Smooth muscle cell (in vitro differentiated cells): ENCODE data around the gene GALP. TPM values are rescaled to one million over a fixed set of nuclear protein-coding genes. Genes with fewer than 3 reads are reported as not detected.
"Not testable (repeated sequence)": the region's sequence is repeated elsewhere in the genome, so short reads cannot be mapped to it uniquely, and the experiment has no call there.

ENCODE experiments used
- DNase-seq: peaks from one replicate; lab custom pipeline; 2025; ENCODE audit not compliant: unreplicated experiment; lab: John Stamatoyannopoulos, UW
- H2AFZ ChIP-seq: fragments of 200-600 bp; sonication (generic); 2 replicates; pipeline ENCODE4 v1.6.0; 2016; ENCODE audit warnings: antibody characterized with exemption, low read depth, mild to moderate bottlenecking
- H3F3A ChIP-seq: fragments of 200-600 bp; sonication (generic); 2 replicates; pipeline ENCODE4 v1.6.0; 2017; ENCODE audit warnings: antibody characterized with exemption, low read depth
- H3K27ac ChIP-seq: fragments of 200-600 bp; sonication (generic); 2 replicates; pipeline ENCODE4 v1.5.1; 2016; ENCODE audit warnings: low read depth, mild to moderate bottlenecking
- H3K27me3 ChIP-seq: fragments of 200-600 bp; sonication (generic); 2 replicates; pipeline ENCODE4 v1.6.1; 2016; ENCODE audit warnings: low read depth, mild to moderate bottlenecking
- H3K36me3 ChIP-seq: fragments of 200-600 bp; sonication (generic); 2 replicates; pipeline ENCODE4 v1.5.1; 2016; ENCODE audit warnings: low read depth
- H3K4me1 ChIP-seq: fragments of 200-600 bp; sonication (generic); 2 replicates; pipeline ENCODE4 v1.5.1; 2016; ENCODE audit warnings: low read depth
- H3K4me2 ChIP-seq: fragments of 200-600 bp; sonication (generic); 2 replicates; pipeline ENCODE4 v1.6.0; 2016; ENCODE audit warnings: mild to moderate bottlenecking
- H3K4me3 ChIP-seq: fragments of 200-600 bp; sonication (generic); 2 replicates; pipeline ENCODE4 v1.5.1; 2016; ENCODE audit warnings: mild to moderate bottlenecking
- H3K79me2 ChIP-seq: fragments of 200-600 bp; sonication (generic); 2 replicates; pipeline ENCODE4 v1.6.0; 2016; ENCODE audit warnings: low read depth, mild to moderate bottlenecking
- H3K9ac ChIP-seq: fragments of 200-600 bp; sonication (generic); 2 replicates; pipeline ENCODE4 v1.6.0; 2016; ENCODE audit warnings: low read depth
- H3K9me3 ChIP-seq: fragments of 200-600 bp; sonication (generic); replicated peaks from 2 replicates; pipeline ENCODE4 v1.5.1; 2016; ENCODE audit warnings: low read depth
- H4K20me1 ChIP-seq: fragments of 200-600 bp; sonication (generic); 2 replicates; pipeline ENCODE4 v1.6.0; 2016; ENCODE audit warnings: low read depth
- CTCF ChIP-seq: fragments of 200-600 bp; sonication (generic); IDR thresholded peaks from 2 replicates; pipeline ENCODE4 v1.5.1; 2017; ENCODE audit warnings: borderline replicate concordance, mild to moderate bottlenecking, antibody characterized with exemption; ENCODE audit not compliant: insufficient read depth, poor library complexity, severe bottlenecking
- WGBS: methylation state at CpG from one replicate; pipeline ENCODE4 v1.1.7; 2016; ENCODE audit warnings: low lambda C conversion rate; 5-methylcytosine and 5-hydroxymethylcytosine counted together
- polyA plus RNA-seq: library from polyadenylated mRNA; unstranded; fragments of >200 nt; fragmentation: Nextera tagmentation; extraction: Ambion mirVana; gene quantifications from 2 replicates; pipeline ENCODE4 v1.2.1, GENCODE V29; 2016
- total RNA-seq: library from RNA; depleted of rRNA; stranded (reverse); fragments of >200 nt; gene quantifications from 2 replicates; pipeline ENCODE4 v1.2.3, GENCODE V29; 2014

The GALP gene
- total and polyA plus RNA-seq, 2 experiments from 2014 or later: not detected

- Histone ChIP-seq H3K36me3 (no peaks in the 10 kb centered on the region), H3K4me3 (no peak overlapping the region), H3K27me3 (no peaks in the 10 kb centered on the region), H3K9me3 (no peaks in the 10 kb centered on the region), H3K4me2 (no peak overlapping the region), H2AFZ (no peak overlapping the region), H3K9ac (no peak overlapping the region), H3K4me1 (no peaks in the 10 kb centered on the region), H3K27ac (no peak overlapping the region), H3K79me2 (no peaks in the 10 kb centered on the region), H3F3A (no peaks in the 10 kb centered on the region), H4K20me1 (no peaks in the 10 kb centered on the region)
- no peak for DNase-seq
- WGBS: 85% methylated on average over 17 of the region's 17 CpGs
- no peak for TF ChIP-seq CTCF
Observed at GRCh38 chr19:56189785-56190184, 14.0 kb downstream of the GALP start.

GRCh38 chr19:56191115-56191514 is 15.3 kb downstream of the GALP start:
- 84% methylated on average over 6 of the region's 7 CpGs for WGBS
- Histone ChIP-seq H4K20me1 (no peaks in the 10 kb centered on the region), H2AFZ (no peak overlapping the region), H3K4me2 (no peak overlapping the region), H3K27ac (no peak overlapping the region), H3K36me3 (no peaks in the 10 kb centered on the region), H3F3A (no peaks in the 10 kb centered on the region), H3K4me3 (no peak overlapping the region), H3K9ac (no peak overlapping the region), H3K79me2 (no peaks in the 10 kb centered on the region), H3K27me3 (no peaks in the 10 kb centered on the region), H3K4me1 (no peaks in the 10 kb centered on the region), H3K9me3 (no peaks in the 10 kb centered on the region)
- DNase-seq: no peak
- no peak for TF ChIP-seq CTCF

GRCh38 chr19:56191711-56192110 is 15.9 kb downstream of the GALP start:
- Histone ChIP-seq H3K4me1 (no peaks in the 10 kb centered on the region), H3K4me3 (no peak overlapping the region), H3K9ac (no peak overlapping the region), H2AFZ (no peak overlapping the region), H3K27me3 (no peaks in the 10 kb centered on the region), H4K20me1 (no peaks in the 10 kb centered on the region), H3K79me2 (no peaks in the 10 kb centered on the region), H3F3A (no peaks in the 10 kb centered on the region), H3K4me2 (no peak overlapping the region), H3K27ac (no peak overlapping the region), H3K36me3 (no peaks in the 10 kb centered on the region), H3K9me3 (no peaks in the 10 kb centered on the region)
- no peak for TF ChIP-seq CTCF
- WGBS: 85% methylated on average over 10 of the region's 10 CpGs
- no peak for DNase-seq

GRCh38 chr19:56193981-56194640 is 18.3 kb downstream of the GALP start:
- H3K4me1 ChIP-seq: no peaks in the 10 kb centered on the region
- no peaks in the 10 kb centered on the region for H3F3A ChIP-seq
- WGBS: 91% methylated on average over 12 of the region's 12 CpGs
- no peaks in the 10 kb centered on the region for H3K79me2 ChIP-seq
- no peak overlapping the region for H3K4me3 ChIP-seq
- H3K4me2 ChIP-seq: no peak overlapping the region
- no peak overlapping the region for H2AFZ ChIP-seq
- no peaks in the 10 kb centered on the region for H4K20me1 ChIP-seq
- H3K9ac ChIP-seq: no peak overlapping the region
- H3K36me3 ChIP-seq: no peaks in the 10 kb centered on the region
- no peak for DNase-seq
- no peak for TF ChIP-seq CTCF
- H3K9me3 ChIP-seq: no peaks in the 10 kb centered on the region
- H3K27me3 ChIP-seq: no peaks in the 10 kb centered on the region
- no peak overlapping the region for H3K27ac ChIP-seq

- H3K27ac ChIP-seq, DNase-seq, H3K4me2 ChIP-seq, H3K4me3 ChIP-seq, H4K20me1 ChIP-seq, H2AFZ ChIP-seq, H3K79me2 ChIP-seq, H3K4me1 ChIP-seq, H3K9me3 ChIP-seq, H3F3A ChIP-seq, H3K27me3 ChIP-seq, H3K9ac ChIP-seq, H3K36me3 ChIP-seq: not testable (repeated sequence)
- WGBS: 86% methylated on average over 22 of the region's 23 CpGs
Observed at GRCh38 chr19:56197646-56198045, 21.8 kb downstream of the GALP start, which contains the start of gene ZSCAN5B. TSS of gene ZSCAN5B (minus strand) at chr19:56197783. CDS start at chr19:56193052, 4,731 bp downstream.
